GM10266 (cell line): ENCODE data around the gene ZNF276.

Experiments
- DNase-seq: peaks from one replicate; pipeline ENCODE4 v3.0.0; 2012; ENCODE audit errors: extremely low spot score
- CTCF ChIP-seq: IDR thresholded peaks from 2 replicates; pipeline ENCODE4 v1.5.1; 2012; ENCODE audit warnings: mild to moderate bottlenecking, low read depth; ENCODE audit not compliant: control insufficient read depth, insufficient read depth; ENCODE audit errors: missing control alignments

Gene ZNF276

GRCh38 chr16:89700100-89700648 lies 21.2 kb upstream of the ZNF276 start:
- TF ChIP-seq CTCF: peak; percentile 83

GRCh38 chr16:89700649-89701424 lies 20.5 kb upstream of the ZNF276 start:
- TF ChIP-seq CTCF: peak; percentile 68
- DNase-seq: peak; percentile 77

More at GRCh38 chr16:89700100-89700648, 21.2 kb upstream of the ZNF276 start:
- DNase-seq: peak; percentile 98

DNA sequence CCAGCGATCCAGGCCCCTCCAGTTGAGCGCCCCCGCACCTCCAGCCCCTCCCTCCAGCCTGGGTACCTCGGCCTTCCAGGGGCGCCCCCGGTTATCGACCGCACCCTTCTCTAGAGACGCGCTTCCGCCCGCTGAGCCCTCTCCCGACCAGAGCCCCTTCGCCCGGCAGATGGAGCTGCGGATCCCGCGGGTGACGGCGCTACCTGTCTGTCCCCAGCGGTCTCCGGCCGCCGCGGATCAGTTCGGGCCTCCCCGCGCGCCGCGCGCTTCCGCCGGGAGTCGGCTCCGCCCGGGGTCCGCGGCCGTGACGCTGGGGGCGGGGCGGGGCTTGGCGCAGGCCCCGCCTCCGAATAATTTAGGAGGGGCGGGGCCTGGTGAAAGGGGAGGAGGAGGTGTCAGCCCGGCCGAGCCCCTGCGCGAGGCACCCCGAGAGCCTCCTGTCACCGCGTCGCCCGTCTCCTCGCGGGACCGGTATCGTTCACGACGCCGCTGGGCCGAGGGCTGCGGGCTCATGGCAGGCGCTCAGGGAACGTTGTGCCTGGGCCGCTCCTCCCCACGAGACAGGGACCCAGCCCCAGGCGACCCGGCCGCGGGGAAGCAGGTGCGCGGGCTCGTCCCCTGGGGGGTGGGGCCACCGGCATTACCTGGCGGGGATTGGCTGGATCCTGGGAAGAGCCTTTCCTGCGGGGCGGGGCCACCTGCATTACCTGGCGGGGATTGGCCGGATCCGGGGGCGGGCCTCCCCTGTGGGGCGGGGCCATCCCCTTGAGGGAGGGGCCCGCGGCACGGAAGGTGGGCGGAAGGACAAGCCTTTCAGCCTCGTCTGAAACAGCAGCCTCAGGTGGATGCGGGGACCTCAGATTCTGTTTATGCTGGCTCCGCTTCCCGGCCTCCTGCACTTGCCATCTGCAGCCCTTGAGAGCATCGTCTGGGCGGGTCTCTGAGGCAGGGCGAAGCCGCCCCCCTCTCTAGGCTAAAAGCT lies 19.6 kb upstream of the ZNF276 start, which contains the start of gene SPATA2L:
SPATA2L (minus strand) TSS at position 281 of the 982 bp plus-strand sequence. CDS start 473 bp downstream, outside the sequence.
- peak; percentile 56 for TF ChIP-seq CTCF
- peak; percentile 99 for DNase-seq

- no peak for TF ChIP-seq CTCF
- DNase-seq: no peak
Observed at GRCh38 chr16:89704281-89704680, 17.1 kb upstream of the ZNF276 start.

DNA sequence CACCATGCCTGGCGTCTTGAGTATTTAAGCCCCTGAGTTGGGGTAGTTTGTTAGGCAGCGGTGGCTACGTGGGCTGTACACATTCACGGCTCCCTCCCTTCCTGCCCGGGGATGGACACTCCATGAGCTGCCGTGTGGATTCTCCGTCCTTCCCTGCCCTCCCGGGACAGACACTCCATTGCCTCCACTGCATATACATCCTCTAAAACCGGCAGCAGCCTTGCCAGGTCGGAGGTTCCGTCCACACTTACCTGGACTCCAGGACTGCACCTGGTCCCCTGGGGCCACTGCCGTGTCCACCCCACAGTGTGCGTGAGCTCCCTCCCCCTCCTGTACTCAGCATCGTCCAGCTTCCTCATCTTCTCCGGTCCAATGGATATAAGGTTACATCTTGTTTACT lies 16.3 kb upstream of the ZNF276 start:
- no peak for TF ChIP-seq CTCF
- DNase-seq: no peak

DNA sequence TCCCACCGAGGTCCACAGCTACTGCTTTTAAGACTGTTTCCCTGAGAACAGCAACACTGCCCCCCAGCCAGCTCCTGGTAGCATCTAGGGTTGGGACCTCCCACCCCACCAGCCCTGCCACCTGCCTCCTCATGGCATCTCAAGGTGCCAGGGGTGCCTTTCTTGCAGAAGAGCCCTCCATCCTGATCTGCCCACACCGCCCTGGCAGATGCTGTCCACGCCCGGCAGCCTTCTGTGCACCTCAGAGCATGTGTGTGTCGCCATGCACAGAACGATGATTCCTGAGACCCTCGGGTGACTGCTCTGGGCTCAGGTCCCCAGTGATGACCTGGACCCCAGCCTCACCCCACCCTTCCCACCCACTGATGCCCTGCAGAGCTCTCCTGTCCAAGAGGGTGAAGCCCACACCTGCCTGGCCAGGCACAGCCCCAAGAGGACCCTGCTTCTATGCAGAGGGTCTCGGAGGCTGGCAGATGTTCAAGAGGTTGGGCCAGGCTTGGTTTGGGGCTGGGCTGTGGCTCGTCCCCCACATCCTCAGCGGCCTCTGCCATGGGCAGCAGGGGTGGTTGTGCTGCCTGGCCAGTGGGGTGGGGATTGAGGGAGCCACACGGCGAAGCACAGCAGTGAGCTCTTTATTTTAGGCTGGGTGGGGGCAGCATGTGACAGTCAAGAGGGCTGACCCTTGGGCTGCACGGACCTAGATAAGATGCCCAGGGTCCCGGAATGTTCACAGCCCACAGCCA lies 14.6 kb upstream of the ZNF276 start:
- DNase-seq: no peak
- no peak for TF ChIP-seq CTCF
